DND-41 (cell line): ENCODE results near the gene FAM181B.

Experiments
- CTCF ChIP-seq: IDR thresholded peaks from 2 replicates; pipeline ENCODE4 v1.5.1; 2012; ENCODE audit warnings: borderline replicate concordance, low read length, moderate library complexity, mild to moderate bottlenecking; ENCODE audit not compliant: poor library complexity, severe bottlenecking; ENCODE audit errors: extremely low read depth
- EZH2 ChIP-seq: IDR thresholded peaks from 3 replicates; pipeline ENCODE4 v1.6.1; 2012; ENCODE audit warnings: borderline replicate concordance, low read depth, mild to moderate bottlenecking, moderate library complexity, low read length, inconsistent platforms; ENCODE audit not compliant: severe bottlenecking

- TF ChIP-seq CTCF (no peak), EZH2 (no peak)
These were observed 11.4 kb downstream of the FAM181B start for GRCh38 chr11:82722231-82722630.
